ENCODE data around the gene SETBP1.

SETBP1 gene

GRCh38 chr18:44938720-44939665, 258.3 kb downstream of the SETBP1 start:
- no peak for DNase-seq (ENCODE audit: low read depth)

- DNase-seq (ENCODE audit: low read depth) = no peak
These were observed 260.8 kb downstream of the SETBP1 start for GRCh38 chr18:44941516-44941915.

GRCh38 chr18:44942073-44942472, 261.4 kb downstream of the SETBP1 start:
- DNase-seq (ENCODE audit: low read depth) = no peak

- no peak for DNase-seq (ENCODE audit: low read depth)
These were observed 262.7 kb downstream of the SETBP1 start for GRCh38 chr18:44943311-44943881.

- DNase-seq (ENCODE audit: low read depth) = no peak
These were observed 263.8 kb downstream of the SETBP1 start for GRCh38 chr18:44944461-44944860.

GRCh38 chr18:44945888-44946401, 265.3 kb downstream of the SETBP1 start:
- DNase-seq (ENCODE audit: low read depth) = no peak

- DNase-seq (ENCODE audit: low read depth) = no peak
These were observed 265.9 kb downstream of the SETBP1 start for GRCh38 chr18:44946529-44947113.

GRCh38 chr18:44949967-44950366, 269.3 kb downstream of the SETBP1 start:
- DNase-seq (ENCODE audit: low read depth) = no peak

GRCh38 chr18:44950685-44951195, 270.1 kb downstream of the SETBP1 start:
- no peak for DNase-seq (ENCODE audit: low read depth)

- no peak for DNase-seq (ENCODE audit: low read depth)
These were observed 271.1 kb downstream of the SETBP1 start for GRCh38 chr18:44951748-44952147.

- DNase-seq (ENCODE audit: low read depth) = no peak
These were observed 273.6 kb downstream of the SETBP1 start for GRCh38 chr18:44954257-44954656.

GRCh38 chr18:44955825-44956224, 275.1 kb downstream of the SETBP1 start:
- DNase-seq (ENCODE audit: low read depth) = no peak

- no peak for DNase-seq (ENCODE audit: low read depth)
These were observed 276.3 kb downstream of the SETBP1 start for GRCh38 chr18:44957025-44957424.

- DNase-seq (ENCODE audit: low read depth) = no peak
These were observed 276.8 kb downstream of the SETBP1 start for GRCh38 chr18:44957461-44957860.

- no peak for DNase-seq (ENCODE audit: low read depth)
These were observed 277.4 kb downstream of the SETBP1 start for GRCh38 chr18:44958040-44958439.

- DNase-seq (ENCODE audit: low read depth) = no peak
These were observed 277.8 kb downstream of the SETBP1 start for GRCh38 chr18:44958455-44958854.

- no peak for DNase-seq (ENCODE audit: low read depth)
These were observed 278.3 kb downstream of the SETBP1 start for GRCh38 chr18:44959013-44959412.

GRCh38 chr18:44960580-44960979, 279.9 kb downstream of the SETBP1 start:
- no peak for DNase-seq (ENCODE audit: low read depth)

GRCh38 chr18:44961288-44961995, 280.8 kb downstream of the SETBP1 start:
- no peak for DNase-seq (ENCODE audit: low read depth)

- DNase-seq (ENCODE audit: low read depth) = no peak
These were observed 286.9 kb downstream of the SETBP1 start for GRCh38 chr18:44967599-44967998.

GRCh38 chr18:44968336-44968735, 287.6 kb downstream of the SETBP1 start:
- no peak for DNase-seq (ENCODE audit: low read depth)

- DNase-seq (ENCODE audit: low read depth) = no peak
These were observed 288.6 kb downstream of the SETBP1 start for GRCh38 chr18:44969214-44969795.

Data from activated gamma-delta T cell treated with anti-CD3 and anti-CD28 coated beads, Interleukin-2, amount 50 U/mL, for 16 hours (primary cell).